ENCODE measurements around the gene NR1H3.

Gene NR1H3

DNA sequence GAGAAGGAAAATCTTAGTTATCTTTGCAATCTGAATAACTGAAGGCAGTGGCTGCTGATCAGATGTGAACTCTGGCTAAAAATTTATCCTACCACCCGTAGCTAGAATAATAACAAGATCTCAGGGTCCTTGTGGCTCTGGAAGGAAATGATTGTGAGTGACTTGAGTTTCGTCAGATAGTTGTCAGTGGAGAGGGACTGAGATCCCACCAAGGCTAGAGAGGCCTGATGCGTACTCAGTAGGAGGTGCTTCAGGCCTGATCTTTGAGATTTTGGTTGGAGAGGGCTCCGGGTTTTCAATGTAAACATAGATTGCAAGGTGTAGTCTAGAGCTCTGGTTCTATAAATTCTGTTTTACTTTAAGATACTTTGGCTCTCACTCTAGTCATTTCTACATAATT, 13.5 kb downstream of the NR1H3 start:
- peaks cover 45% of the 10 kb centered on the region for H3K36me3 ChIP-seq (ENCODE audit: control insufficient read depth, insufficient read depth, low read length, severe bottlenecking)
- no peaks in the 10 kb centered on the region for H3K9me3 ChIP-seq (ENCODE audit: control insufficient read depth, low read length)
- H3K4me1 ChIP-seq (ENCODE audit: control insufficient read depth, insufficient read depth, low read length) = peaks cover 33% of the 10 kb centered on the region
- H3K4me3 ChIP-seq (ENCODE audit: low read length) = peak overlapping the region; percentile 80
- H3K27me3 ChIP-seq (replicated peaks; ENCODE audit: control insufficient read depth, insufficient read depth, low read length) = no peaks in the 10 kb centered on the region
- no peak for DNase-seq (ENCODE audit: low read depth)
- no peak overlapping the region for H3K9ac ChIP-seq (ENCODE audit: low read length)

DNA sequence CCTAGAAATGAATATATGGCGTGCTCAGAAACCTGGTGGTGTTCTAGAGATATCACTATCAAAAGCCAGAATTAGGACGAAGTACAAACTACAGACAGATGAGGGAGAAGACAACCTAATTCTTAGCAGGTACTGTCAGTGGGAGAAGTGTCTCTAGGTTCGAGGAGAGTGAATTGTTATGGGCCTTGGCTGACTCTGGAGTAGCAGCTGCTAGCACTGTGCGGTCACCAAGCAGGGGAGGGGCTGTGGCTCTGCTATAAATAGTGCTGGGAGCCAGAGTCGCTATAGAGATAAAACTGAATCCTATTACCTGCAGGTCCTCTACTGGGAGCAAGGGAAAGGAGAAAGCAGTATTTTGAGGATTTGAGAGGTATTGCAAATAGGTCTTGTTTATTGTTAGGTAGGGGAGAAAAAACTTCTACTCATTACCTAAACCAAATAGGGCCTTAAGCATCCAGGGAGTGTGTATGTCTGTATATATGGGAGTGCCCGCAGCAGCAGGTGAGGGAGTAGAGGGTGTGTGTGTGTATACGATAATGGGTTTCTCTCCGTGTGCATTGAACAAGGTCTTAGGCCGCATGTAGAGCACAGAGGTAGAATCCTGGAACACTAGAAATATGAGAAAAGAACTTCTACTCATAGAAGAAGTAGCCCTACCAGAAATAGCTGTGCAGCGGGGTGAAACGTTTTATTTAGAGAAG, 14.3 kb downstream of the NR1H3 start:
- H3K9ac ChIP-seq (ENCODE audit: low read length) = no peak overlapping the region
- H3K27me3 ChIP-seq (replicated peaks; ENCODE audit: control insufficient read depth, insufficient read depth, low read length) = no peaks in the 10 kb centered on the region
- H3K36me3 ChIP-seq (ENCODE audit: control insufficient read depth, insufficient read depth, low read length, severe bottlenecking) = peaks cover 48% of the 10 kb centered on the region
- no peak for DNase-seq (ENCODE audit: low read depth)
- peaks cover 33% of the 10 kb centered on the region for H3K4me1 ChIP-seq (ENCODE audit: control insufficient read depth, insufficient read depth, low read length)
- H3K4me3 ChIP-seq (ENCODE audit: low read length) = no peak overlapping the region
- no peaks in the 10 kb centered on the region for H3K9me3 ChIP-seq (ENCODE audit: control insufficient read depth, low read length)

DNA sequence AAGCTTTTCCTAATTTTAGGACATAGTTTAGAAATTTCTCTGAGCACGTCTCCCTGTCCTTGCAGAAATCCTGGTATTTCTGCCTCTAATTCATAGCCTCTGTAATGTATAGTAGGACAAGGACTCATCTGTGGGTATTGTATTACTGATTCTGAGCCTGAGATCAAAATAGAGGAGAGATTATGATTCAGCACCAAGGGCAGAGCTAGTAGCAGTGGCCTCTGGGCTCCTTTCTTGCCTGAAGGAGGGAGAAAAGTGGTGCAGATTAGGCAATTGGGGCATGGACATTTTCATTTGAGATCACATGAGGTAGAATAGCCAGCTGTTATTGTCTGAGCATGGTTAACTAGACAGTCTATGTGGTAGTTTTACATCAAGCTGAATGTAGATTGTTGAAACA, 14.9 kb downstream of the NR1H3 start:
- Histone ChIP-seq H3K9ac (ENCODE audit: low read length) (no peak overlapping the region), H3K4me3 (ENCODE audit: low read length) (no peak overlapping the region), H3K9me3 (ENCODE audit: control insufficient read depth, low read length) (no peaks in the 10 kb centered on the region), H3K27me3 (replicated peaks; ENCODE audit: control insufficient read depth, insufficient read depth, low read length) (no peaks in the 10 kb centered on the region), H3K36me3 (ENCODE audit: control insufficient read depth, insufficient read depth, low read length, severe bottlenecking) (peaks cover 49% of the 10 kb centered on the region), H3K4me1 (ENCODE audit: control insufficient read depth, insufficient read depth, low read length) (peaks cover 38% of the 10 kb centered on the region)
- peak; percentile 66 for DNase-seq (ENCODE audit: low read depth)

DNA sequence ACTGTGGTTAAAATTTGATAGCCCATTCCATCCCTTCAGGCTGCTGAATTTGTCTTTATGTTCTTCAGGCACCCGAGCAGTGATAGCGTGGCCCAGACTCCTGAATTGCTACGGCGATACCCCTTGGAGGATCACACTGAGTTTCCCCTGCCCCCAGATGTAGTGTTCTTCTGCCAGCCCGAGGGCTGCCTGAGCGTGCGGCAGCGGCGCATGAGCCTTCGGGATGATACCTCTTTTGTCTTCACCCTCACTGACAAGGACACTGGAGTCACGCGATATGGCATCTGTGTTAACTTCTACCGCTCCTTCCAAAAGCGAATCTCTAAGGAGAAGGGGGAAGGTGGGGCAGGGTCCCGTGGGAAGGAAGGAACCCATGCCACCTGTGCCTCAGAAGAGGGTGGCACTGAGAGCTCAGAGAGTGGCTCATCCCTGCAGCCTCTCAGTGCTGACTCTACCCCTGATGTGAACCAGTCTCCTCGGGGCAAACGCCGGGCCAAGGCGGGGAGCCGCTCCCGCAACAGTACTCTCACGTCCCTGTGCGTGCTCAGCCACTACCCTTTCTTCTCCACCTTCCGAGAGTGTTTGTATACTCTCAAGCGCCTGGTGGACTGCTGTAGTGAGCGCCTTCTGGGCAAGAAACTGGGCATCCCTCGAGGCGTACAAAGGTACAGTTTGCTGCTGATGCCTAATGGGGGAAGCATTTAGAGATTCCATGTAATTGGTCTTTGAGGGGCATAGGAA, 16.9 kb downstream of the NR1H3 start:
- no peaks in the 10 kb centered on the region for H3K27me3 ChIP-seq (replicated peaks; ENCODE audit: control insufficient read depth, insufficient read depth, low read length)
- H3K9me3 ChIP-seq (ENCODE audit: control insufficient read depth, low read length) = no peaks in the 10 kb centered on the region
- H3K4me3 ChIP-seq (ENCODE audit: low read length) = no peak overlapping the region
- H3K9ac ChIP-seq (ENCODE audit: low read length) = no peak overlapping the region
- peaks cover 59% of the 10 kb centered on the region for H3K36me3 ChIP-seq (ENCODE audit: control insufficient read depth, insufficient read depth, low read length, severe bottlenecking)
- peaks cover 25% of the 10 kb centered on the region for H3K4me1 ChIP-seq (ENCODE audit: control insufficient read depth, insufficient read depth, low read length)
- DNase-seq (ENCODE audit: low read depth) = no peak

DNA sequence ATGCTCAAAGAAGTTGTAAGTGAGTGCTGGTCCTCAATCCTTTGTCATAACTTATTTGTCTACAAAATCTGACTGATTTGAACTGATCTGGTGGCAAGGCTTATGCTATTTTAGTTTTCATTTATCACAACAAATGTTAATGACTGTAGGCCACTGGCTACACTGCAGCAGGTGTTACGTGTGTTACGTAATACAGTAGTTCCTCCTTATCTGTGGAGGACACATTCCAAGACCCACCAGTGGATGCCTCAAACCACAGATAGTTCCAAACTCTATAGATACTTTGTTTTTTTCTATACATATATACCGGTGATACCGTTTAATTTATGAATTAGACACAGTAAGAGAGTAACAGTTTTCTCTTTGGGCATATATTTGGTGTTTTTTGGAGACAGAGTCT, 19.1 kb downstream of the NR1H3 start:
- H3K36me3 ChIP-seq (ENCODE audit: control insufficient read depth, insufficient read depth, low read length, severe bottlenecking) = peaks cover 81% of the 10 kb centered on the region
- no peak for DNase-seq (ENCODE audit: low read depth)
- peaks cover 15% of the 10 kb centered on the region for H3K4me1 ChIP-seq (ENCODE audit: control insufficient read depth, insufficient read depth, low read length)
- H3K9me3 ChIP-seq (ENCODE audit: control insufficient read depth, low read length) = no peaks in the 10 kb centered on the region
- no peak overlapping the region for H3K4me3 ChIP-seq (ENCODE audit: low read length)
- H3K9ac ChIP-seq (ENCODE audit: low read length) = no peak overlapping the region
- no peaks in the 10 kb centered on the region for H3K27me3 ChIP-seq (replicated peaks; ENCODE audit: control insufficient read depth, insufficient read depth, low read length)

DNA sequence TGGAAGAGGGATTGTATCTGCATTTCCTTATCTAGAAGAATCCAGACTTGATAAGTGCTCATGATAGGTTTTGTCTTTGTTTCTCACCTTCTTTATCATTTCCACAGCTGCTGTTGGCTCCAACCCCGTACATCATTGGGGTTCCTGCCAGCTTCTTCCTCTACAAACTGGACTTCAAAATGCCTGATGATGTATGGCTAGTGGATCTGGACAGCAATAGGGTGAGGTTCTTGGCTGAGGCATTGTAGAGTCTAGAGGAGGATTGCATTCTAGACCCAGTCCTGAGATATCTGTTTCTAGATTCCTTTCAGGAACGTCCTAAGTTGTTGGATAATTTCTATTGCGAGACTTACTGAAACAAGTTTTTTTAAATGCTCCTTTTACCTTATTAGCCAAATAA, 20.3 kb downstream of the NR1H3 start:
- Histone ChIP-seq H3K27me3 (replicated peaks; ENCODE audit: control insufficient read depth, insufficient read depth, low read length) (no peaks in the 10 kb centered on the region), H3K36me3 (ENCODE audit: control insufficient read depth, insufficient read depth, low read length, severe bottlenecking) (peaks cover 90% of the 10 kb centered on the region), H3K4me3 (ENCODE audit: low read length) (no peak overlapping the region), H3K4me1 (ENCODE audit: control insufficient read depth, insufficient read depth, low read length) (peaks cover 6% of the 10 kb centered on the region), H3K9ac (ENCODE audit: low read length) (no peak overlapping the region), H3K9me3 (ENCODE audit: control insufficient read depth, low read length) (no peaks in the 10 kb centered on the region)
- no peak for DNase-seq (ENCODE audit: low read depth)

DNA sequence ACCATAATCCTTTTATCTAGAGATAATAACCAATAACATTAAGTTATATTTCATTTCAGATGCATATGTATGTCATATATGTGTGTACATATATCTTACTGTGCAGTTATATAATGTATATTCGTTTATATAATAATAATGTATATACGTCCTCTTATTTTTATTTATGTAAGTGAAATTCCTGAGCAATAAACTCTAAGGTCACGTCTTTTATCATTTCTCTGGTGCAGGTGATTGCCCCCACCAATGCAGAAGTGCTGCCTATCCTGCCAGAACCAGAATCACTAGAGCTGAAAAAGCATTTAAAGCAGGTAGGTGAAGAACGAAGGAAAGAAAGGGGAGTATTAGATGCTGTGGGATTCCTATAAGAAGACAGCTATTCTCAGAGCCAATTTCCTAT, 21.0 kb downstream of the NR1H3 start:
- H3K9ac ChIP-seq (ENCODE audit: low read length) = no peak overlapping the region
- peaks cover 94% of the 10 kb centered on the region for H3K36me3 ChIP-seq (ENCODE audit: control insufficient read depth, insufficient read depth, low read length, severe bottlenecking)
- H3K9me3 ChIP-seq (ENCODE audit: control insufficient read depth, low read length) = no peaks in the 10 kb centered on the region
- DNase-seq (ENCODE audit: low read depth) = no peak
- H3K4me1 ChIP-seq (ENCODE audit: control insufficient read depth, insufficient read depth, low read length) = peaks cover 6% of the 10 kb centered on the region
- H3K27me3 ChIP-seq (replicated peaks; ENCODE audit: control insufficient read depth, insufficient read depth, low read length) = no peaks in the 10 kb centered on the region
- H3K4me3 ChIP-seq (ENCODE audit: low read length) = no peak overlapping the region

DNA sequence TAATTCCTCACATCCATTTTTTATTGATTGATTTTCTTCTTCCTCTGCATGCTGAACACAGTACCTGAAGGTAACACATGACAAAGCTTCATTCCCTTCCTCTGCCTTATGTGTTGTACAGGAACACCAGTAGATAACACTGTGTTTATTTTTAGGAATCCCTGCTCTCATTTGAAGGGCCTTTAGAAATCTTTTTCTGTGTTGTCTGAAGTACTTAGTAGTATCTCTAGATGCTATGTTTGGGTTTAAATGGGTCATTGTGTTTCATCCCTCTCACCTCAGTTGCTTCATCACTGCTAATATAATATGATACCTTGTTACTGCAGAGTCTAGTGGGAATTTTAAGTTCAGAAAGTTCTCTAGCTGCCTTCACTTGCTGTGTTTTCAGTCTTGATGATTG, 22.3 kb downstream of the NR1H3 start:
- no peaks in the 10 kb centered on the region for H3K27me3 ChIP-seq (replicated peaks; ENCODE audit: control insufficient read depth, insufficient read depth, low read length)
- H3K4me3 ChIP-seq (ENCODE audit: low read length) = no peak overlapping the region
- peaks cover 95% of the 10 kb centered on the region for H3K36me3 ChIP-seq (ENCODE audit: control insufficient read depth, insufficient read depth, low read length, severe bottlenecking)
- no peak overlapping the region for H3K9ac ChIP-seq (ENCODE audit: low read length)
- DNase-seq (ENCODE audit: low read depth) = no peak
- H3K9me3 ChIP-seq (ENCODE audit: control insufficient read depth, low read length) = no peaks in the 10 kb centered on the region
- H3K4me1 ChIP-seq (ENCODE audit: control insufficient read depth, insufficient read depth, low read length) = peaks cover 6% of the 10 kb centered on the region

DNA sequence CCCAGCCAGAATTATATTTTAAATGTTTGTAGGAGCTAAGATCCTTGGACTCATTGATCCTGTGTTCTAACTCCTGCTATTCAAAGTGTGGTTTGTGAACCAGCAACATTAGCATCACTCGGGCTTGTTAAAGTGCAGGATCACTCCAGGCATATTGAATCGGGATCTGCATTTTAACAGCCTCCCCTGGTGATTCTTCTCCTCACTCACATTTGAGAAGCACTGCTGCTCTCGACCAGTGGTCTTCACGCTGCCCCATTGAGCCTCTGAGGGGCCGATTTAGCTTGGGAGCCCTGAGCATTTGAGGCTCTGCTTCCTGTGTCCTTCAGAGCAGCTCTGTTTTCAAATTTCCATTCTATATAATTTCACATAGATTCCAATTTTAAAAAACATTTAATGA, 23.1 kb downstream of the NR1H3 start:
- H3K9me3 ChIP-seq (ENCODE audit: control insufficient read depth, low read length) = no peaks in the 10 kb centered on the region
- H3K36me3 ChIP-seq (ENCODE audit: control insufficient read depth, insufficient read depth, low read length, severe bottlenecking) = peaks cover 95% of the 10 kb centered on the region
- H3K4me1 ChIP-seq (ENCODE audit: control insufficient read depth, insufficient read depth, low read length) = peaks cover 6% of the 10 kb centered on the region
- H3K9ac ChIP-seq (ENCODE audit: low read length) = no peak overlapping the region
- no peak for DNase-seq (ENCODE audit: low read depth)
- H3K4me3 ChIP-seq (ENCODE audit: low read length) = no peak overlapping the region
- H3K27me3 ChIP-seq (replicated peaks; ENCODE audit: control insufficient read depth, insufficient read depth, low read length) = no peaks in the 10 kb centered on the region

DNA sequence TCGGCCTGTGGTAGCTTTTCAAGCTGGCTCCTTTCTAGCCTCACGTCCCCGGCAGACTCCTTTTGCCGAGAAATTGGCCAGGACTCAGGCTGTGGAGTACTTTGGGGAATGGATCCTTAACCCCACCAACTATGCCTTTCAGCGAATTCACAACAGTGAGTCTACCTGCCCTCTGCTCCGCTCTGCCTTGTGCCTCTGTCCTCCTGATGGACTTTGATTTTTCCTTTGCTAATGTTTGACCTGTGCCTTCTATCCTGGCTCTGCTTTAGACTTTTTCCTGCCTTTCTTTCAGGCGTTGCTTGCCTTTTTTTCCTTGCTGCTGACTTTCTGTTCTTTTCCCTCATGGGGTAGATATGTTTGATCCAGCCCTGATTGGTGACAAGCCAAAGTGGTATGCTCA, 24.7 kb downstream of the NR1H3 start:
- Histone ChIP-seq H3K36me3 (ENCODE audit: control insufficient read depth, insufficient read depth, low read length, severe bottlenecking) (peaks cover 96% of the 10 kb centered on the region), H3K9ac (ENCODE audit: low read length) (no peak overlapping the region), H3K9me3 (ENCODE audit: control insufficient read depth, low read length) (no peaks in the 10 kb centered on the region), H3K4me1 (ENCODE audit: control insufficient read depth, insufficient read depth, low read length) (peaks cover 3% of the 10 kb centered on the region), H3K4me3 (ENCODE audit: low read length) (no peak overlapping the region), H3K27me3 (replicated peaks; ENCODE audit: control insufficient read depth, insufficient read depth, low read length) (no peaks in the 10 kb centered on the region)
- no peak for DNase-seq (ENCODE audit: low read depth)

DNA sequence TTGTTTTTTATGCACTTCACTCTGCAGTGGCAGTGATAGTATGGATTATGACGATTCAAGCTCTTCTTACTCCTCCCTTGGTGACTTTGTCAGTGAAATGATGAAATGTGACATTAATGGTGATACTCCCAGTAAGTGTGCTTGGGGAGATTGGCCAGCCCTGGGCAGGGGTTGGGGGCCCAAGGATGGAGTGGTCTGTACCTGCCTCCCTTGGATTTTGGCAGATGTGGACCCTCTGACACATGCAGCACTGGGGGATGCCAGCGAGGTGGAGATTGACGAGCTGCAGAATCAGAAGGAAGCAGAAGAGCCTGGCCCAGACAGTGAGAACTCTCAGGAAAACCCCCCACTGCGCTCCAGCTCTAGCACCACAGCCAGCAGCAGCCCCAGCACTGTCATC, 26.4 kb downstream of the NR1H3 start:
- Histone ChIP-seq H3K27me3 (replicated peaks; ENCODE audit: control insufficient read depth, insufficient read depth, low read length) (no peaks in the 10 kb centered on the region), H3K36me3 (ENCODE audit: control insufficient read depth, insufficient read depth, low read length, severe bottlenecking) (peaks cover 93% of the 10 kb centered on the region), H3K9ac (ENCODE audit: low read length) (no peak overlapping the region), H3K9me3 (ENCODE audit: control insufficient read depth, low read length) (no peaks in the 10 kb centered on the region), H3K4me3 (ENCODE audit: low read length) (no peak overlapping the region), H3K4me1 (ENCODE audit: control insufficient read depth, insufficient read depth, low read length) (no peaks in the 10 kb centered on the region)
- no peak for DNase-seq (ENCODE audit: low read depth)
